GM19193 (cell line): Measurements from ENCODE around the gene SH3RF3.

ENCODE experiments used
- POLR2A ChIP-seq: IDR thresholded peaks from 4 replicates; pipeline ENCODE4 v1.6.1; 2011; ENCODE audit not compliant: insufficient read depth, insufficient read length; ENCODE audit errors: extremely low read depth

SH3RF3 gene

DNA sequence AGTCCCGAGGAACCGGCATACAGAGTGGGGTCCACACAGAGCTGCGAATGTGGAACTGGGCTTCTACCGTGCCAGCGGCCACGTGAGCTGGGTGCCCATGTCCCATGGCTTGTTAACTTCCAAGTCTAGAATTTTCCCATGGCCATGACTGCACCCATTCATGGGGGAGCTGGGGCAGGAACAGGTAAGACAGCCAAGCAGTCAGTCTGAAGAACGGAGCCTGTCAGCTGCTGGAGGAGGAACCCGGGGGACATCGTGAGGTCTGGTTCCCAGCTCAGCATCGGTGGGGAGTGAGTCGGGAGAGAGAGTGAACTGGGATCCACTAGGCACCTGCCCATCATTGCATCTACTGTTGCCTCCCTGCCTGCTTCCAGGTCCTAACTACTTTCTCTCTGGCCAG is 86.9 kb downstream of the SH3RF3 start:
- TF ChIP-seq POLR2A: no peak

DNA sequence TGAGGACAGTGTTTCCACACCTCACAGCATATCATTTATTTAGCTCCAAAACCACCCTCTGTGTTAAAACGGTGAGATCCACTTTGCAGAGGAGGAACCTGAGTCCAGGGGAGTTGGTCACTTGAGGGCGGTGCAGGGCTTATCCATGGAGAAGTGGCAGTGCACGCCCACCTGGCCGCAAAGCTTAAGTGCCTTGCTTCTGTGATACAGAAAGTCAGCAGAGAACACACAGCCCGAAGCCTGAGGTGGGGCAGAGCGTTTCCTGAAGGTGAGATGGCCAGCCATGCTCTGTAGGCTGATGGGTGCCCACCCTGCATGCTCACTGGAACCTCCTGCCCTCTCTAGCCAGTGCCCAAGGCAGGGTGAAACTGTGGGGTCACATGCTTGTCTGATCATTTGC is 87.3 kb downstream of the SH3RF3 start:
- TF ChIP-seq POLR2A: no peak

DNA sequence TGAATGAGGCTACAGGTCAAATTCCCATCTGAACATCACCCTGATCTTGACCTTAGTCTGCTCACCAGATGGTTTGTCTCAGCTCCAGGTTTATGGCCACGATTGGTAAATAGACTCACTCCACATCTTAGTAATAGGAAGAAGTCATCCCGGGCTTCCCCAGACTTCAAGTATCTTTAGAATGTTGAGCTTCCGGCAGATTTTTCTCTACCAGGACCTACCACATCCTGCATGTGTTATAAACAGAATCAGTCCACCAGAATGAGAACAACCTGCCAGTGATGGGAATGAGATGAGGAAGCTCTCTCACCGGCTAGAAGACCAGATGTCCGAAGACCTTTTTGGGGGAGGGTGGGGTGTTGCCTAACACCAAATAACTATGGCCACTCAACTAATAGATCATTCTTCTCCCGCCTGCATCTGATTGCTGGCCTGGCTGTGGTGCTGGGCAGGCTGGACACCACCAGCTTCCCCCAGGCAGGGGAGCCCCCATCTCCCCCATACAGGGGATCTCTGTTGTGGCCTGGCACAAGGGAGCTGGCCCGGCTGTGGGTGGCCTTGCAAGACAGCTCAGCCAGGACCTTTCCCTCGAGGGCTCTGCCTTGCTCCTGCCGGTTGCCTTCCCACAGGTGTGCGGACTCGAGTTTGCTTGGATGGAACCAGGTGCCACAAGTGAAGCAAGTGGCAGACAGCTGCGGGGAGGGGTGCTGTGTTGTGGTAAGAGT is 88.5 kb downstream of the SH3RF3 start:
- TF ChIP-seq POLR2A: no peak

DNA sequence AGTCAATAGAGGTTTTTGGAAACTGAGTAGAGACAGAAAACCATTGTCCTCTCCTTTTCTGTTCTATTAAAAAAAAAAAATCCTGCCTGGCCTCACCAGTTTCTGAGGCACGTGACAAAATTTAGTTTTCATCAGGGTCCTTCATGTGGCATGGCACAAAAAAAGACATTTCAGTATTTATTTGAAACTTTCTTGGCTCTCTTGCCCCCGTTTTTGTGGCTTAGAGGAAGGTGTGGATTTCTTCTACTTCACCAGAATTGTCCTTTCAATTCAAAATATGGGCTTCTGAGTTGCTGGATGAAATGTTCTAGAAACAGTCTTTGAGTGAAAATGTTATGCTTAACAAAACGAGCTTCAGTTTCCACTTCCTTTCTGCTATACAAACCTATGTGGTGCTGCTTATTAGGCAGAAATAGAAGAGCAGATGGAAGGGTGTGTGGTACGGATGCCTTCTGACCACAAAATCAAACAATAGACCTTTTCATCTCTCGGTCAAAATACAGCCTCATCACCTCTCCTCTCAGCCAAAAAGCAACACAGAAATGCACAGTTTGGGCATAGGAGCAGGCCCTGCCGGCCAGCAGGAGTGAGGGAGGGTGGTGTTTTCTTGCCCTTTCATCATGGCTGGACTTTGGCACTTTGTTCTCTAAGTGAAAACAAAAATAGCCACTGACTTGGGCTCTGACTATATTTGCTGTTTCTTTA is 89.2 kb downstream of the SH3RF3 start:
- no peak for TF ChIP-seq POLR2A

DNA sequence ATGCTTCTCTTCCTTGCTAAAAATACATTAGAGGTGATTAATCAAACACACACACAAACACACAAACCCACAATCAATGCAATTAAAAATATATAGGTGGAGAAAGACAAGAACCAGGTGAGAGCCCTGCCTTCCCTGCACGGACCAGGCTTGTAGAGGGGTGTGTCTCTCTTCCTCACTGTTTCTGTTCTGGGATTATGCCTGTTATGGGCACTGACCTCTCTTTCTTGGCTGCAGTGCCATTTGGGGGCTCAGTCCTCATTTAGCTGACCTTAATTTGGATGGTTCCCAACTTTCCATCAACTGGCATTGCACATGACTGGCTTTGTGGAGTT is 89.8 kb downstream of the SH3RF3 start:
- TF ChIP-seq POLR2A: no peak

DNA sequence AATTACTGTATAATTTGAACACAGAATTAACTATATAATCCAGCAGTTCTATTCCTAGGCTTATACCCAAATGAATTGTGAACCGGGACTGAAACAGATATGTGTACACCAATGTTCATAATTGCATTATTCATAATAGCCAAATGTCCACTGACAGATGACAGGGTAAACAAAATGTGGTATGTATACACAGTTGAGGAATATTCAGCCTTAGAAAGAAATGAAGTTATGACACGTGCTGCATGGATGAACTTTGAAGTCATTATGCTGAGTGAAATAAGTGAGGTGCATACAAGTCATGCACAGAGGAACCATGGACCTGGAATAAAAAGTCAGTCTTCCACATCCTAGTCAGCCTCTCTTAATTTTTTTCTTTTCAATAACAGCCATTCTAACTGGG is 91.9 kb downstream of the SH3RF3 start:
- TF ChIP-seq POLR2A: no peak

DNA sequence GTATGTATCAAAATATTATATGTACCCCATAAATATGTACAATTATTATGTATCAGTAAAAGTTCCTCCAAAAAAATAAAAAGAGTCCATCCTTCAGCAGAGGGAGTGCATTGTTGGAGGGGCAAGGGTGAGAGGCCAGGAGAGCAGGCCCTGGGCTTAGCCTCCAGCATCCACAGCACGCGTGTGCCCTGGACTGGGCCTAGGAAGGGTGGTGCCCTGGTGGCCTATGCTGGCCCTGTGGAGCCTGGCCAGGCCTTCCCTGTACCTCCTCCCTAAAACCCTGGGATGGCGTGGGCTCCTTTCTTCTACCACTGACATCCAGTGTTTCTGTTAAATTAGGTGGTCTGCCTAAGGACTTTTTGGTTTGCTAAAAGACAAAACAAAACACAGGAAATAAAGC is 93.4 kb downstream of the SH3RF3 start:
- TF ChIP-seq POLR2A: no peak

DNA sequence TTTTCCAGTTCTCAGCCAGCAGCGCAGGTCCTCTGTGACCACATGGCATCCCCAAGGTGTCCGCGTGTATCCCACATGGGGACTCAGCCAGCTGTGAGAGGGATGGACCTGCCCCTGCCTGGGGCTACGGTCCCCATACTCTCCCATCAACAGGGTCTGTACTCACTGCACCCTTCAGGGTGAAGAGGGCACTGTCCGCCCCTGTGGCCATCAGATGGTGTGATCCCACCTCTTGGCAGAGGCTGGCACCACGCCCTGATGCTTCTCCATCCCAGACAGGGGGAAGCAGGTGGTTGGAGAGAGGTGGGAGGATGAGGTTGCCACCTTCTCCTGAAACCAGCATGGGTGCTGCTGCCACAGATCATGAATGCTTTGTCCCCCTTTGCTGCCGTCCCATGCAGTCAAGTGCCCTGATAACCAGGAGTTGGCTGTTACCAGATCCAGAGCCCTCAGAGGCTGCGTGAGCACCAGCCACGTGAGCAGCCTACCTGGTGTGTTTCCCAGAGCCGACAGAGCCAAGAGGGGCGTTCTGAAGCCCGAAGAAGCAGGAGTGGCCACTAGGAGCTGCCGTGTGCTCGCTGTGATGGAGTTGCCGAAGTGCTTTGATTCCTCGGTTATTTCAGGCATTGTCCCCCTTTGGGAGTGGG is 93.9 kb downstream of the SH3RF3 start:
- TF ChIP-seq POLR2A: no peak

DNA sequence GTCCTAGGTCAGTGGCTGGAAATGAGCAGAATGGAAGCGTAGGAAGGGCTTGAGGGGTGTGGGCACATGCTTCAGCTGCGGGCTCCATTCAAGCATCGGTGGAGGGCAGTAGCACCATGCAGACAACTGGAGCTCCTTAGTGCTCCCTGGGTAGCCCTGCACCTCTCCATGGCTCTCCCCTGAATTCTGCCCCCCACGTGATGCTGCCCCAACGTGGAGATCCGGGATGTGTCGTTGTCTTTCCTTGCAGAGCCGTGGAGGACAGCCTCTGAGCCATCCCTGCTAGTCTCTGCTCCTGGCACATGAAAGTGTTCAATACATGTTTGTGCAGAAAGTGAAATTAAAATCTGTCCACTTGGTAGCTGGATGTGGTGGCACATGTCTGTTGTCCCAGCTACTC is 94.5 kb downstream of the SH3RF3 start:
- no peak for TF ChIP-seq POLR2A

DNA sequence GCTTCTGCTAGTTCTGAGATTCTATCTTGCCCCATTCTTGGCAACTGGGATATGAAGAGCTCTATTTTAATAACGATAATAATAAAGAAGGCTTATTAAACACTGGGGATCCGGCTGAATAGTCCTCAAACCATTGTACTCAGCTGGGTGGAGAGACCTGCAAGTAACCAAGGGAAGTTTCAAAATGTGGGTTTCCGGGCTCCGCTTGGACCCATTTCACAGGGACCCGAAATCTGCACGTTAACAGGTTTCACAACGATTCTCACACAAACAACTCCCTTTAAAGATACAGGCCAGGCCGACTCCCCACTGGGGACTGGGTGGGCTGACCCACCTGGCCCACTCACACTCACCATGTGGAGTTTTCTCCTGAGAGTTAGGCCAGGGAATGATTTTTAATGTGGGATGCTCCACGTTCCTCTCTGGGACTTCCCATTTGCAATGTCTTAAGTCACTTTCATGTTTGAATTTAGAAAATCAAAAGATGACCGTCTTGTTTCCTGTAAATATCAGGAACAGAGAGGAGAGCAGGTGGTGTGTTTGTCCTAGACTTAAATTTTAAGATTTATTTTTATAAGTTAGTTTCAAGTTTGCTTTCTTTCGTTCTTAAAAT is 96.3 kb downstream of the SH3RF3 start:
- TF ChIP-seq POLR2A: no peak

DNA sequence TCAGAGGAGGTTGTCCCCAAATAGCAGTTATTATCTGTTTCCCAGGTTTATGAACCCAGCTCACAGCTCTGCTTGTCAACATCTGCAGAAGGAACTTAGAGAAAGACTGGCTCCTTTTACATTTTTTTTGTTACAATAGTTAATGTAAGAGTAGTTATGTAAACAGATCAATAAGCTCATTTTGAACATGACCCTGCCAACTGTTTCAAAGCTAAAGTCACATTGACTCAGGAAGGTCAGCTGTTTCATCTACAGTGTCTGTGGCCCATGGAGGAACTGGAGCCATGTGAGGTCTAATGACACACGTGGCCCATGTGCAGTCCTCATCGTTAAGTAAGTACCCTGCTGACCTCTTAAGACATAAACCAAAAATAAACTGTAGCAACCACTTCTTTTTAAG is 97.1 kb downstream of the SH3RF3 start:
- TF ChIP-seq POLR2A: no peak

DNA sequence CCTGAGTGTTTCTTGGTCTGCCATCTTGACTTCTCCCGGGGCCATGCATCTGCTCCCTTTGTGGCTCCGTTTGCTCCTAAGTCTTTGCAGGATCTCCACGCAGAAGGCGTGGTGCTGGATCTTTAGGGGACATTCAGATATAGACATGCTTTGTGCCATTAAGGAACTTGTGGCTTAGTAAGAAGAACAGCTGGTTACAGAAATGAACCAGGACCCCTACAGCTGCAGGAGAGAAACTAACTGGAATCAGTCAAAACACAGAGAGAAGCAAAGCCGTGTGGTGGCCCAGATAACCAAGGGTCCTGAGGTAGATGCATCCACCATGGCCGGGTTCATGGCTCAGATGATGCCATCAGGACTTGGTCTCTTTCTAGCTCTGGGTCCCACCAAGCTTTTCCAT is 97.6 kb downstream of the SH3RF3 start:
- no peak for TF ChIP-seq POLR2A

DNA sequence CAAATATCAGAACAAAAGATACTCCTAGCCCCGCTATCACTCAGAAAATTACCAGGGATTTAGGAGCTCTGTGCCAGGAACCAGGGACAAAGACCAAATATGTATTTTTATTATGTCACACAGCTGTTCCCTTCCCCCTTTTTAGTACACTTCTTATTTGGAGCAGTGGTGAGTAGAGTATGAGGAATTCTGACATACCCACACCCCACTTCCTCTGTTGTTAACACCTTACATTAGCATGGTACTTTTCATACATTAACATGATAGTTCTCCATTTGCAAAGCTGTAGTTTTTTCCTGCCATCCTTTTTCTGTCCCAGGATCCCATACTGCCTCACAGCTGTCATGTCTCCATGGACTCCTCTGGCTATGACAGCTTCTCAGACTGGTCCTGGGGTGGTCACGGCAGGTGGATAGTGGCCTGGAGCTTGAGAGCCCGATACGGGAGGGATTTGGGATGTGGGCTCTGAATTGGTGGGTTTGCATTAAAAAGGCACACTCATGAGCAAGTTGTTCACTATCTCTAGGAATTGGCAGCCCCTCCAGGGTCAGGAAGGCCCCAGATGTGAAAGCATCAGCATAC is 100.2 kb downstream of the SH3RF3 start:
- TF ChIP-seq POLR2A: no peak

DNA sequence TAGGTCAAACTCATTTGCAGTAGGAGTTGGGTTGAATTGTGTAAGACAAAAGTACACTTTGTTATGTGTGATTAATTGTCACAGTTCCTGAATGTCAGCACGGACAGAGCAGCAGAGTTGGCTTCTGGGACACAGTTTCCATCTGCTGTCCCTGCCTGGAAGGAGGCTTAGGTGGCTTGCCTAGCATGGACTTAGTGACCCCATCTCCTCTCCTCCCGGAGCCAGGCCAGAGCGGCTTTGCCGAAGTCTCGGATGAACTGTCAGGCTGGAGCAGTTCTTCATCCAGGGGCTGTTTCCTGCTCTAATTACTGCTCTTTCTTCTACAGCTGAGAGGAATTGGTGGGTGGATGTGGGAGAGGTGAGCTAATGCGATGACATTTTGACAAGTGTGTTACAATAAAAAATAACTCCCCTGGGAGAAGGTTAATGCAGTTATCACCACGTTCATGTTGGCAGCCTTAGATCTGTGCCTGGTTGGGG is 102.0 kb downstream of the SH3RF3 start:
- no peak for TF ChIP-seq POLR2A

DNA sequence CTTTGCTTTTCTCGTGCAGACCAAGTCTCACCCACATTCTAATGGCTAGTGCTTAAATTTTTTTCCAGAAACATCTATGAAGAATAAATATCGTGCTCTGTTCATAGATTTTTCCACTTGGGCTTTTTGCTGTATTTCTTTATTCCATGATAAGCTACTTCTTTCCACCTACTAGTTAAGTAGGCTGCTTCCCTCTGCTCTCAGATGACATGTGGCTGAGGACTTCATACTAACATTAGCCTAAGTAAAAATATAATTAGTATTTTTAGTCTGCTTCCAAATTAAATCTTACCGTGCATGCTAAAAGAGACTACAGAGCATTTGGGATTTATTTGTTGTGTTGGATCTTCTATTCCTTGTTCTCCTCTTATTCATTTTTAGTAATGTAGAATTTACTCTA is 102.4 kb downstream of the SH3RF3 start:
- TF ChIP-seq POLR2A: no peak

DNA sequence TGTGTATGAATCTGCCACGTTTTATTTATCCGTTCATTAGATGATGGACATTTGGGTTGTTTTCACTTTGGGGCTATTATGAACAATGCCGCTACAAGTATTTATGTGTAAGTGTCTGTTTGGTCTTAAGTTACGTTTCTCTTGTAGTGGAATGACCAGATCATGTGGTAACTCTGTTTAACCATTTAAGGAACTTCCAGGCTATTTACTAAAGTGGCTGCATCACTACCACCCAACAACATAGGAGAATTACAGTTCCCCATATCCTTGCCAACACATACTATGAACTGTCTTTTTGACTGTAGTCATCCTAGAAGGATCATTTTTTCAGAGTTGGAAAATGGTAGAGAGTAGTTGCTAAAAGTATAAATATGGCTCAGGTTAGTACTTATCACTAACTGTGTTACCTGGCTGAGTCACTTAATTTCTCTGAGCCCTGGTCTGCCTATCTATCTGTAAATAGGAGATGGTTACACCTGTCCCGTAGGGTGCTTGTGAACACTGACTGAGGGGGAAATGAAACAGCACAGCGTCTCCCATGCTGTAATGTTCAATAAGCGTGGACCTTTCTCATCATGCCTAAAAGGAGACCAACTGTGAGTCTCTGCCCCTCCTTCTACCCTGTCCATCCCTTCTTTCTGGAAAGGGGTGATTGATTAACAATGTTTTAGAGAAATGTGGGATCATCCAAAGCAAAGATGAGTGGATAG is 103.1 kb downstream of the SH3RF3 start:
- no peak for TF ChIP-seq POLR2A

DNA sequence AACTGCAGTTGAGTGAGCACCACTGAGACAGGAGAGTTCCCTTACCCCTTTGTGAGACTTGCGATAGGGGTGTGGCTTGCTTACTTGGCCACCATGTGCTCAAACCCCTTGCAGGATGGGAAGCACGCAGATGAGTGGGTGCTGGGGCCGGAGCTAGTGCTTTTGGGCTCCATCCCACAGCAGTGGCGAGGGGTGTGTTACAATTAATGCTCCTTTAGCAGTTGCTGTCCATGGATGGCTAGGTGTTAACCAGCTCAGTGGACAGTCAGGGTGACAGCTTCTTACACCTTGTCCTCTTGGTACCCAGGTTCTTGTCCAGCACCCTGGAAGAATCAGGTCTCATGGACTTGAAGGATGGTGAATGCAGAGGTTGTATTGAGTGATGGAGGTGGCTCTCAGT is 103.9 kb downstream of the SH3RF3 start:
- TF ChIP-seq POLR2A: no peak
